Activated gamma-delta T cell treated with anti-CD3 and anti-CD28 coated beads, Interleukin-2, amount 50 U/mL, for 16 hours (primary cell): Measurements from ENCODE around the gene PSD4.

Experiments
- DNase-seq: peaks from one replicate; pipeline ENCODE4 v3.0.0-alpha.2; 2020; ENCODE audit warnings: low read depth

Gene PSD4

DNA sequence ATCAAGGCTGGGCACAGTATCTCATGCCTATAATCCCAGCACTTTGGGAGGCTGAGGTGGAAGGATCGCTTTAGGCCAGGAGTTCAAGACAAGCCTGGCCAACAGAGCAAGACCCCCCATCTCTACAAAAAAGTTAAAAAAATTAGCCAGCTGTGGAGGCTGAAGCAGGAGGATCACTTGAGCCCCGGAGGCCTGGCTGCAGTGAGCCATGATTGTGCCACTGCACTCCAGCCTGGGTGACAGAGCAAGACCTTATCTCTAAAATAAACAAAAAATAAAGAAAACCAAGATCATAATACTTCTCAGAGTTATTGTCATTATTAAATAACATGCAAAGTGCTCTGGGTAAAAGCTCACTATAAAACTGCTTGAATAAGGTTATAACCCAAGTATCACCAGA lies 31.5 kb upstream of the PSD4 start:
- DNase-seq, result no peak

DNA sequence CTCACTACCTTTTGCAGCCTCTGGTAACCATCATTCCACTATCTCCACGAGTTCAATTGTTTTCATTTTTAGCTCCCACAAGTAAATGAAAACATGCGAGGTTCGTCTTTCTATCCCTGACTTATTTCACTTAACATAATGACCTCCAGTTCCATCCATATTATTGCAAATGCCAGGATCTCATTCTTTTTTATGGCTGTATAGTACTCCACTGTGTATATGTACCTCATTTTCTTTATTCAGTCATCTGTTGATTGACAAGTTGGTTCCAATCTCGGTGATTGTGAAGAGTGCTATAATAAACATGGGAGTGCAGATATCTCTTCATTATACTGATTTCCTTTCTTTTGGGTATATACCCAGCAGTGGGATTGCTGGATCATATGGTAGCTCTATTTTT lies 29.5 kb upstream of the PSD4 start:
- DNase-seq, result no peak

DNA sequence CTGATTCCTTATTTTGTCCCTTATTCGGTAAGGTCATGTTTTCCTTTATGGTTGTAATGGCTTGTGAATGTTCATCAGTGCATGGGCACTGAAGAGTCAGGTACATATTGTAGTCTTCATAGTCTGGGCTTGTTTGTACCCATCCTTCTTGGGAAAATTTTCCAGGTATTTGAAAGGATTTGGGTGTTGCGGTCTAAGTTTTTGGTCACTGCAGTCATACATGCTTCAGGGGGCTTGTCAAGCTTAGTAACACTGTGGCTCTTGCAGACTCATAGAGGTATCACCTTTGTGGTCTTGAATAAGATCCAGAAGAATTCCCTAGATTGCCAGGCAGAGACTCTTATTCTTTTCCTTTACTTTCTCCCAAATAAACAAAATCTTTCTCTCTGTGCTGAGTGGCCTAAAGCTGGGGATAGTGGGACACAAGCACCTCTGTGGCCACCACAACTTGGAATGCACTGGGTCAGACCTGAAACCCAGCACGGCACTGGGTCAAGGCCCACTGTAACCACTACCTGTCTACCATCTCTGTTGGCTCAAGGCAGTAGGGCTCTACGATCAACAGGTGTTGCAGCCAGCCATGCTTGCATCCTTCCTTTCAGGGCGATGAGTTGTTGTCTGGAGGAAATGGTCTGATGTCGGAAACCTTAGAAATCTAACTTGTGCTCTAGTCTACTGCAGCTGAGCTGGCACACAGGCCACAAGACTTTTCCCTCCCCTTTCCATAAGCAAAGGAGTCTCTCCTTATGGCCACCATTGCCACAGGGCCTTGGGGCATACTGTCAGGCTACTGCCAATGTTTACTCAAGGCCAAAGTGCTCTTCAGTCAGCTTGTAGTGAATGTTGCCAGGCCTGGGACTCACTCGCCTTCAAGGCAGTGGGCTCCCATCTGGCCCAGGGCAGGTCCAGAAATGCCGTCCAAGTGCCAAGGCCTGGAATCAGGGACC lies 24.9 kb upstream of the PSD4 start:
- no peak for DNase-seq

DNA sequence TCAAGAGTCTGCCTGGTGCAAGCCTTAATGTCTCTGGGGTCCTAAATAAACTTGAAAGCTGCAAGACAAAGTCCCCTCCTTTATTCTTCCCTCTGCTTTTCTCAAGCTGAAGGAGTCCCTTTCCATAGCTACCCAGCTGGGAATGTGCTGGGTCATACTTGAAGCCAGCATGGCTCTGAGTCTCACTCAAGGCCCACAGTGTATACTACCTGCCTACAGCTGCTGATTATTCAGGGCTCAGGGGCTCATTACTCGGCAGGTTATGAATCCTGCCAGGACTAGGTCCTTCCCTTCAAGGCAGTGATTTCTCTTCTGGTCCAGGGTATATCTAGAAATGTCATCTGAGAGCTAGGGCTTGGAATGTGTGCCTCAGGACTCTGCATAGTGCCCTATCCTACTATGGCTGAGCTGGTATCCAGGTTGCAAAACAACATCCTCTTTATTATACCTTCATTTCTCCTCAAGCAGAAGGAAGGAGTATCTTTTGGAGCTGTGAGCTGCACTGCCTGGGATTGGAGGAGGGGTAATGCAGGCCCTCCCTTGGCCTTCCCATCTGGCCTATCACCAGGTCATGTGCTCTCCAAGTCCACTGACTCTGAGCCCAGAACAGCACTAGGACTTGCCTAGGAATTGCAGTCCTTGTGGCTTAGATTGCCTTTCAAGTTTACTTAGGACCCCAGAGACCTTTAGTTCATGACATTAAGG lies 24.1 kb upstream of the PSD4 start:
- no peak for DNase-seq

DNA sequence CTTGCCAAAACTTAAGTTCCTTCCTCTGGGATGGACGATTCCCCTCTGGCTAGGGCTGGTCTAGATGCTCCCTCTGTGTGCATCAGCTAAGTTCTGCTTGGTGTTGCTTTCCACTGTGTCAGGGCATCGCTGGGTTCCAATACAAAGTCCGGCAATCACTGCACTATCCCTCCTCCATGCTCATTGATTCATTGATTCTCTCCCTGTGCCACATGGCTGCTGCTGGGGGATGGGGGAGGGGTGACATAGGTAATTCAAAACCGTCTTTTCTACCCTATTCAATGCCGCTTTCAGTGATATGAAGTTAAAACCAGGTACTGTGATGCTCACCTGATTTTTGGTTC lies 23.5 kb upstream of the PSD4 start:
- no peak for DNase-seq

DNA sequence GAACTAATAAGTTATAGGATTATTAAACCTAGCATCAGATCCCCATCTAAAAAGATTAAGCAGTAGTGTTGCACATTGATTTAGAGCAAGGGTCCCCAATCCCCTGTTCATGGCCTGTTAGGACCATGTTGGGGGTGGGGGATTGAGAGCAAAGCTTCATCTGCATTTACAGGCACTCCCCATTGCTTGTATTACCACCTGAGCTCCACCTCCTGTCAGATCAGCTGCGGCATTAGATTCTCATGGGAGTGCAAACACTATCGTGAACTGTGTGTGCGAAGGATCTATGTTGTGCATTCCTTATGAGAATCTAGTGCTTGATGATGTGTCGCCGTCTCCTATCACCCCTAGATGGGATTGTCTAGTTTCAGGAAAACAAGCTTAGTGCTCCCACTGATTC lies 18.4 kb upstream of the PSD4 start:
- no peak for DNase-seq

DNA sequence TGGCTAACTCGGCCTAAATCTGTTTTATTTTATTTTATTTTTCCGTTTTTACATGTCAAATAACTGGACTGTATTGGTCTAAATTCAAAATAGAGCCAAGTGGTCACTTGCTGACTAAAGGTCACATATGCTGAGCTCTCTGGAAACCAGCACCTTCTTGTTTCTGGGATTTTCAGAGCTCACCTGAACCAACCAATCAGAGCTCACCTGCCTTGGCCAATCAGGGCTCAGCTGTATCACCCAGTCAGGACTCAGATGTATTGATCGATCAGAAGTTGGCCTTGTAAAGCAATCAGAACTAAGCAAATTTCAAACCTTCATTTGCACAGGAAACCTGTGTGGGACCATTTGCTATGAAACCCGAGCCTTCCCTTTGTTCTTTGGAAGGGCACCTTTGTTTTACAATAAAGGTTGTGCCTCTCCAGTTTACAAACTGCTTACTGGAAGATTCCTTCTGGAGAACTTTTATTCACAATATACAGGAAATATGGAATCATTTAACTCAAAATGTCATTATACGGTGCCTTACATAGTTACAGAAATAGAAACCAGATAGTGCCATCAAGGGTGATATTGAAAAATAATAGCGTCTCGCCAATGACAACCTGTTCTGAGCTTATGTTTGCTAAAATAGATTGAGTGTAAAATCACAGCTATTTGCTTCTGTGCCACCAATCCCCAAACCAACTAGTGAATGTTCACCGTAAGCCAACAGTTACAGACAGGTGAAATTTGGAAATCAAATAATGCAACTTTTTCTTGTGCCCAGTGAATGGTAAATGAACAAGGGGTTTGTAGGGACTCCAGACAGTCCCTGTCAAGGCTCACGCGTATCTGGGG lies 17.3 kb upstream of the PSD4 start:
- no peak for DNase-seq

DNA sequence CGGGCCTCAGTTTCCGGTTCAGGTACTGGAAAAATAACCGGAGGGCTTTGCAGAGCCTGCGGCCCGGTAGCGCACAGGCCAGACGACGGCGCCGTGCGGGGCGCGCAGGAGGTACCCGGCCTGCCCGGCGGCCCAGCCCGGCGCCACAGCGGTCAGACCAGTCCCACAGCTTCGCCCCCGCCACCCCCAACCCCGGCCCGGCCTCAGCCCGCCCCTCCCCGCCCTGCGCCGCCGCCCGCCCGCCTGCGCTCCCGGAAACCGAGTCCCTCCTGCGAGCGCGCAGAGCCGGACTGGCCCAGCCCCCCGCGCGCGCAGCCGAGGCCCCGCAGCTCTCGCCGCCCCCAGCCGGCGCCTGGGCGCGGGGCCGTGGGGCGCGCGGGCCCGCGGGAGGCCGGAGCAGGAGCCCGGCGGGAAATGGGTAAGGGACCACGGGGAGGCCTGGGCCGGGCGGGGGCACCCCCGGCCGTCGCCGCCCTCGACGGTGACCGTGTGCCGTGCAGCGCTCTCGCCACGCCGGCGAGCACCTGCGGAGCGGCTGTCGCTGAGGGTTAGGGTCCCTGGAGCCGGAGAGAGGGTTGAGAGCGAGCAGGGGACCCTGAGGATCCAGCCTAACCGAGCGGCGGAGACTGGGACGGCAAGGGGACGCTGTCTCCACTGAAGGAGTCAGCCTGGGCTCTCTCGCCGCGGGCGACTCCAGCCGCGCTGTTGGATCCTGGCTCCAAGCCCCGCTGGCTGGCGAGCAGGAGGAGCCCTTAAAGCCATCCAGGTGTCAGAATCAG lies 16.5 kb upstream of the PSD4 start:
- no peak for DNase-seq

DNA sequence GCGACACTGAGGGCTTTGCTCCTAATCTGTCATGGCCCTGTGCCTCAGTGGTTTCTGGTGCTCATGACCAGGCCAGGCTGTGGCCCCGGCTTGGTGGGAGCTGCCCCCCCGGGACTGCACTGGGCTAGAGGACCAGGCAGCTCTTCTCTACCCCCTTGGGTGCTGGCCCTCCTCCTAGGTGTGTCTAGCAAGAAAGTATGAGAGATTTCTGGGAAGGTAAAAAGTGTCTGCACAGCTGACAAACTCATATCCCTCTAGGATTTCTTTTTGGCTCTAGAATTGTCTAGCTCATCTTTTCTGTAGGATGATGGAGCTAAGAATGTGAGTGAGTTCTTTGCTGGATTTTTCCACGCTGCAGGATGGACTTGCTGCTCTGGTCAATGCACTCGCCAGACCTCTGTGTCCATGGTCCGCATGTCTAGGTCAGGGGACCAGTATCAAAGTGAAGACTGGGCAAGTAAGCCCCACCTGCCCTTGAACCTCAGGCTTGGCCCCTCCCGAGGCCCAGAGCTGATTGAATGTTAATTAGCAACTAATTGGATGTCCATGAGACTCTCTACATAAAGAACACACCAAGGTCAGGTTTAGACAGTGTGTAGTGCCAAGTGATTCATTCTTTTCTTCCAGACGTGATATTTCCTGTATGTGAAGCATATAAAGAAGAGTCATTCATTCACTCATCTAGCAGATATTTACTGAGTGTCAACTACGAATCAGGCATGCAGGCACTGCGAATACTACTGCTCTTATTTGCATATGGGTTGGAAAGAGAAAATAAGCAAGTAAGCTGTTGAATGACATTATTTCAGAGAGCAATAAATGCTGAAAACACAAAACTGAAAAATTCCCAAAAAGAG lies 15.6 kb upstream of the PSD4 start:
- DNase-seq, result no peak

DNA sequence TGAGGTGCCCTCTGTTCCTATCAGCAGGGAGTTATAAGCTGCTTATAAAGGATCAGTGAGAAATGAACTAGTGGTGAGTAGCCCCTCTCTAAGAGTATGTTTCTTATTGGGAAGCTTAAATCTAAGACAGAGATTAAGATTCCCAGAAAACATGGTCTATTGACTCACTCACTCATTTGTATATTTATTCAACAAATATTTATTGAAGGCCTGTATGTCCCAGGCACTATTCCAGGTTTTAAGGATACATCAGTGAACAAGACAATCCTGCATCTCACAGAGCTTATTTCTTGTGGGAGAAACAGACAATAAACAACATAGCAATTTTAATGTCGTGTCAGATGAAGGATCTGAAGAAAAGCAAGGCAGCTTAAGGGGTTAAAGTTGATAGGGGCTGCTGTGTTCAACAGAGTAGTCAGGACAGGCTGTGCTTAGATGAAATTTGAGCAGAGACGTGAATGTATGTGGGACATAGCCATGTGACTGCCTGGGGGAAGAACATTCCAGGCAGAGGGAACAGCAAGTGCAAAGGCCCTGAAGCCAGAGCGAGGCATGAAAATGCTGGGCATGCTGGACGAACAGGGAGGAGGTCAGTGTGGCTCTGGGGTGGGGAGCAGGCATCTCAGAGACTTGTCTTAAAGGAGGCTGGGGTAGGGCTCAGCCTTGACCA lies 14.8 kb upstream of the PSD4 start:
- DNase-seq, result no peak

DNA sequence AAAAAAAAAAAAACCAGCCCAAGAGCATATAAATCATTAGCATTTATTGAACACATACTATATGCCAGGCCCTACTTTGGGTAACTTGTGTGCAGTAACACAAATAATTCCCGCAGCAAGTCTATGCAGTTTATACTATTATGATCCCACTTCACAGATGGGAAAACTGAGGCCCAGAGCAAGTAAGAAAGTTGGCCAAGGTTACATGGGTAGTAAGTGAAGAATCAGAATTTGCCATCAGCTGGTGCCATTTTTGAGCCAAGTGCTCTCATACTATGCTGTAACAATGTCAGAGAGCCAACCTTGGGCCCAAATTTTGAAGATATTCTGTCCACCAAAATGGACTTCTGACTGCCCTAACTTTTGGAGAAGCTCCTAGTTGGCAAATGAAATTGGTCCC lies 13.5 kb upstream of the PSD4 start:
- DNase-seq, result no peak

DNA sequence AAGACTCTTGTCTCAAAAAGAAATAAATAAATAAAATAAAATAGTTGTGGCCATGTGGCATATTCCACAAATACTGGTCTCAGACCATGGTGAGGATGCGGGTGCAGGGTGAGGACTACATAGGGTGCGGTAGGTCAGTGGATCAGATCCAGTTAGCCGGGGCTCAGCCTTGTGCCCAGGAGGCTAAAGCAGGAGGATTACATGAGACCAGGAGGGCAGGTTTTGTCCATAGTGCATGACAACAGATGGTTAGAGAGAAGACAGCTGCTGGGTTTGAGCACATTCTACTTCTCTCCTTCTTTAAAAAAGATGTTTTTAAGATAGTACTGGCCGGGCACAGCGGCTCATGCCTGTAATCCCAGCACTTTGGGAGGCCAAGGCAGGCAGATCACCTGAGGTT lies 12.8 kb upstream of the PSD4 start:
- no peak for DNase-seq

DNA sequence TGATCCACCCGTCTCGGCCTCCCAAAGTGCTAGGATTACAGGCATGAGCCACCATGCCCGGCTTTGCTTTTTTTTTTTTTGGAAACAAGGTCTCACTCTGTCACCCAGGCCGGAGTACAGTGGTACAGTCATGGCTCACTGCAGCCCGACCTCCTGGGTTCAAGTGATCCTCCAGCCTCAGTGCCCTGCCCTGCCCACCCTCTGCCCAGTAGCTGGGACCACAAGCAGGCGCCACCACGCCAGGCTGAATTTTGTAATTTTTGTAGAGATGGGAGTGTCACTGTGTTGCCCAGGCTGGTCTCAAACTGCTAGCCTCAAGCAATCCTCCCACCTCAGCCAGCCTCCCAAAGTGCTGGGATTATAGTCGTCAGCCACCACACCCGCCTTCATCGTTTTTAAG lies 11.6 kb upstream of the PSD4 start:
- no peak for DNase-seq

DNA sequence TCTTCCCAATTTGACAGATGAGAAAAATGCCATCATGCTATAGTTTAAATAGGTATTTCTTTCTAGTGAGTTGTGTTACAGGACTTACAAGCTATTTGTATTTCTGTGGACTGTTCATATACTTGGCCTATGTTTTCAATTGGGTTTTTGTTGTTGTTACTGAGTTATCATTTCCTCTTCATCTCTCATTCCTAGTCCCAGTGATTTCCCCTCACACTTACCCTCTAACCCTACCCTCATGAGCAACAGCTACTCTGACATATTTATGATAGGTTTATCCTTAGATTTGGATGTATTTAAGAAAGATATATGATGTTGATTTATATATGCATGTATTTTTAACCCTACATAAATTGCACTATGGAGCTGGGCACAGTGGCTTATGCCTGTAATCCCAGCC lies 10.9 kb upstream of the PSD4 start:
- DNase-seq, result no peak

DNA sequence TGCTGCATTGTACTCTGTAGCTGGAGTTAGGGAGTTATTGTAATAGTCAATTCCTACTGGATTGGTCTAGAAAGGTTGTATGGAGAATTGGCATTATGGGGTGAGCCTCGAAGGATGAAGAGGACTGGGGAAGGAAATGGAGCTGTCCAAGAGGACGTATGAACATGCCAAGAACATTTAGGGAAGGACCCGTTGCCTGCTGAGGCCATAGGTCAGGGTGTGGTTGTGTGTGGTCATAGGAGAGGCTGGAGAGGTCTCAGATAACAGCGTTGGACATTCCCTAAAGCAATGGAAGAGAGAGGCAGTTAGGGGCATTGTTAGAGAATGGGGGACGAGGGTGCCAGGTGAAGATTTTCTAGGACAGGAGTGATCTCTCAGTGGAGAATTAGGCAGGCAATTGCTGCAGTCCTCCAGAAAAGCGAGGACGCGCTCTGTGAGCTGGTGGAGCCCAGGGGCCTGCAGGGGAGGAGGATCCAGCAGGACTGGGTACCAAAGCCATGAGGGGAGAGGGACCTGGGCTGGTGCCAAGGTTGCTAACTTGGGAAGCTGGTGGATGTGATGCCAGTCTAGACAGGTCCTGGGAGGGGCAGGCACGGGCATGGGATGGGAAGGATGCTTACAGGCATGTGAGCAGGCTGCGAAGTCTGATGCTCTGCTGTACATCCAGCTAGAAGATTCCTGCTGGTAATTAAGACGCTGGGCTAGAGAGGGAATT lies 9.4 kb upstream of the PSD4 start:
- DNase-seq, result no peak

DNA sequence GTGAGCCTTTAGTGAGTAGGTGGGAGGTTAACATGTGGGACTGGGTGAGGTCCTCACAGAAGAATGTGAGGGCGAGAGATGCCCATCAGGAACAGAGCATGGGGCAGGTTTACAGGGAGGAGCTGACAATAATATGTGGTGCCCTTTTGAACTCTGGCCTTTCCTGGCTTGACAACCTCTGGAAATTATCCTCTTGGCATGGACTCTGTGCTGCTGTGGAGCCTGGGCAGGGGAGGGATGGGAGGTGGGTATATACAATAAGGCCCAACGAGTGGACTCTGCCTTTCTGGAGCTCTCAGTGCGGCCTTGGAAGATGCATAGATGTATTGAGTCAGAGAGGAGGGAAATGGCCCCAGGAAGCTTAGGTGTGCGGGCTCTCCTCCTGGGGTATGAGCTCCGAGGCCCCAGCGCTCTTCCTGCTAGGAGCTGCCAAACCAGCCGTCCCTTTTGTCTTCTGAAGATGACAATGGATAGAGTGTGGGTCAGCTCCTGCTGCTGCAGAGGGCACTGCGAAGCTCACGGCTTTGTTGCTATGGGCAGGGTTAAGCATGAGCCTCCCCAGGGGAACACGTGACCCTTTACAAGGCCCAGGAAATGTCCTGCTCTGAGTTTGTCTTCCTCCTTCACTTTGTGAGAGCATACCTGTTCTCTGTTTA lies 8.7 kb upstream of the PSD4 start:
- DNase-seq, result no peak

DNA sequence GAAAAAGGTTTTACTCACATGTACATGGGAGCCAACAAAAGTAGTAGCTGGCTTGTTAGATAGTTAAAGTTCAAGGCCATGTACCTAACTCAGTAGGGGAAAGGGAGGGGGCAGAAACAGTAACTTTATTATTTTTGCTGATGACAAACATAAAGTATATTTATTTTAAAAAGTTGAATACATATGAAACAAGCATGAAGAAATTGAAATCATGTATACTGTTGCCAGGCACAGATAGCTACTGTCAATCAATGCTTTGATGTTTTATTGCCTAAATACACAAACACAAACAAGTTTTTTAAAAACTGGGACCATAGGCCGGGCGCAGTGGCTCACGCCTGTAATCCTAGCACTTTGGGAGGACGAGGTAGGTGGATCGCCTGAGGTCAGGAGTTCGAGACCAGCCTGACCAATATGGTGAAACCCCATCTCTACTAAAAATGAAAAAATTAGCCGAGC lies 7.6 kb upstream of the PSD4 start:
- no peak for DNase-seq

DNA sequence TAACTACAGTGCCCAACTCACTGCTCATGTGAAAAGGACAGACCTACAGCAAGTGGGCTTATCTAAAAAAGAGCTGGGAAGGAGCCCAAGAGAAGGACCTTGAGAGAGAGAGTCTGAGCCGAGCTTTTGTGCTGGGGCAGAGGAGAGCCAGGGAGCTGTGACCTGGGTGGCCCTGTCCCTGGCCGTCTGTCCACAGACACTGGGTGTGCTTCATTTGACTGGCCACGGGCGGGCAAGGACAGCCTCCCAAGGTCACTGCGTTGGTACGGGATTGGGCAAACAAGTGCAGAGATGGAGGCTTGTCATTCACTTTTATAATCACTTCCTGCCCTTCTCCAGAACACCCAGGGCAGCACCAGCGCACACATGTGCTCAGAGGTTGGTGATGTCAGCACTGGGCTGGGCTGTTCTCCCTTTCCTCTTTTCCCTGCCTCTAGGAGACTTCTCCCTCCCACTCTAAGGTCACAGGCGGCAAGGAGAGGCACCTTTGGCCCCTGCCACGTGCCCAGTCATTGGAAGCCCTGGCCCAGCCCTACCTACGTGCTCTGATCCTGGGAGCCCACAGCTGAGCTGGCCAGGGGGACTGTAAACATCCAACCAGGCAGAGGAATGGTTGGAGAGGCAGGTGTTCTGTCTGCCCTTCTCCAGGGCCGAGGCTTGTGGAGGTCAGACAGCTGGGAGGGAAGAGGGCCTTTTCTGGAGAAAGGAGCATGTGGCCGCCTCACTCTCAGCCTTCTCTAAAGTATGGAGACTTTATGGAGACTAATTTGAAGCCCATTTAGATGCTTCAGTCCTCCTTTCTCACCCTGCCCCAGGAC lies 6.4 kb upstream of the PSD4 start:
- no peak for DNase-seq
